KOPT-K1 (cell line): ENCODE results near the gene COQ10B.

Experiments used
- H3K27ac ChIP-seq: fragments of 200-600 bp; sonication (generic); 2 replicates; pipeline ENCODE4 v1.5.1; 2016; ENCODE audit warnings: antibody characterized with exemption, mild to moderate bottlenecking, low read depth, low read length; ENCODE audit not compliant: poor library complexity, severe bottlenecking
- H3K36me3 ChIP-seq: fragments of 200-600 bp; sonication (generic); 2 replicates; pipeline ENCODE4 v1.5.1; 2017; ENCODE audit warnings: antibody characterized with exemption, mild to moderate bottlenecking, low read length, moderate library complexity; ENCODE audit not compliant: insufficient read depth
- H3K9me3 ChIP-seq: fragments of 200-600 bp; sonication (generic); 2 replicates; pipeline ENCODE4 v1.5.1; 2017; ENCODE audit warnings: antibody characterized with exemption, low read length, mild to moderate bottlenecking; ENCODE audit not compliant: insufficient read depth, poor library complexity, severe bottlenecking

COQ10B gene

GRCh38 chr2:197504000-197504399, 50.6 kb downstream of the COQ10B start:
- Histone ChIP-seq H3K36me3 (peaks cover 72% of the 10 kb centered on the region), H3K9me3 (no peaks in the 10 kb centered on the region), H3K27ac (no peak overlapping the region)

GRCh38 chr2:197504512-197504911, 51.2 kb downstream of the COQ10B start:
- Histone ChIP-seq H3K9me3 (no peaks in the 10 kb centered on the region), H3K36me3 (peaks cover 72% of the 10 kb centered on the region), H3K27ac (no peak overlapping the region)

GRCh38 chr2:197506658-197507057, 53.3 kb downstream of the COQ10B start:
- Histone ChIP-seq H3K9me3 (no peaks in the 10 kb centered on the region), H3K36me3 (peaks cover 76% of the 10 kb centered on the region), H3K27ac (no peak overlapping the region)

GRCh38 chr2:197513915-197514314, 60.6 kb downstream of the COQ10B start:
- no peak overlapping the region for H3K27ac ChIP-seq
- no peaks in the 10 kb centered on the region for H3K9me3 ChIP-seq
- H3K36me3 ChIP-seq: peaks cover 9% of the 10 kb centered on the region; the same call in 1 of the 2 replicates

- H3K27ac ChIP-seq: peak overlapping the region; percentile 80
- H3K36me3 ChIP-seq: peaks cover 8% of the 10 kb centered on the region
- H3K9me3 ChIP-seq: no peaks in the 10 kb centered on the region
Measured at GRCh38 chr2:197514754-197515153, 61.4 kb downstream of the COQ10B start.

GRCh38 chr2:197515315-197515738, 62.0 kb downstream of the COQ10B start:
- Histone ChIP-seq H3K27ac (peak overlapping the region; percentile 80), H3K9me3 (peaks cover 5% of the 10 kb centered on the region), H3K36me3 (peaks cover 9% of the 10 kb centered on the region)

GRCh38 chr2:197515739-197516392, 62.5 kb downstream of the COQ10B start, which contains the start of gene MOB4:
Gene MOB4 (plus strand): TSS chr2:197516066. CDS start chr2:197516087, 21 bp downstream.
- Histone ChIP-seq H3K9me3 (peaks cover 10% of the 10 kb centered on the region), H3K36me3 (peaks cover 12% of the 10 kb centered on the region), H3K27ac (peak within 1 kb of the TSS; percentile 80)

- Histone ChIP-seq H3K36me3 (peaks cover 15% of the 10 kb centered on the region), H3K27ac (peak overlapping the region; percentile 80), H3K9me3 (peaks cover 15% of the 10 kb centered on the region)
Measured at GRCh38 chr2:197516393-197516761, 63.0 kb downstream of the COQ10B start.

- peak overlapping the region; percentile 80 for H3K27ac ChIP-seq
- peaks cover 20% of the 10 kb centered on the region for H3K36me3 ChIP-seq
- H3K9me3 ChIP-seq: peaks cover 16% of the 10 kb centered on the region
Measured at GRCh38 chr2:197517150-197517549, 63.8 kb downstream of the COQ10B start.
